Epithelial cell of proximal tubule (primary cell): ENCODE results near the gene KRT76. TPM values are rescaled to one million over a fixed set of nuclear protein-coding genes. Genes with fewer than 3 reads are reported as not detected.

ENCODE experiments used
- DNase-seq: peaks from one replicate; pipeline ENCODE4 v3.0.0-alpha.2; 2011; ENCODE audit warnings: low read depth
- H3K4me3 ChIP-seq: 2 replicates; pipeline ENCODE4 v1.5.1; 2011; ENCODE audit warnings: low read depth, mild to moderate bottlenecking, low read length
- total RNA-seq: library from RNA; depleted of rRNA; stranded (reverse); fragments of >200 nt; gene quantifications from 2 replicates; pipeline ENCODE4 v1.2.3, GENCODE V29; 2015
- TF ChIP-seq, protein P1 (sequence below): conservative IDR thresholded peaks from 2 replicates; pipeline ENCODE4 v1.5.1; 2012; ENCODE audit warnings: low read depth, mild to moderate bottlenecking, low read length

KRT76 gene
- total RNA-seq, 1 donor from 2014 or later: not detected

DNA sequence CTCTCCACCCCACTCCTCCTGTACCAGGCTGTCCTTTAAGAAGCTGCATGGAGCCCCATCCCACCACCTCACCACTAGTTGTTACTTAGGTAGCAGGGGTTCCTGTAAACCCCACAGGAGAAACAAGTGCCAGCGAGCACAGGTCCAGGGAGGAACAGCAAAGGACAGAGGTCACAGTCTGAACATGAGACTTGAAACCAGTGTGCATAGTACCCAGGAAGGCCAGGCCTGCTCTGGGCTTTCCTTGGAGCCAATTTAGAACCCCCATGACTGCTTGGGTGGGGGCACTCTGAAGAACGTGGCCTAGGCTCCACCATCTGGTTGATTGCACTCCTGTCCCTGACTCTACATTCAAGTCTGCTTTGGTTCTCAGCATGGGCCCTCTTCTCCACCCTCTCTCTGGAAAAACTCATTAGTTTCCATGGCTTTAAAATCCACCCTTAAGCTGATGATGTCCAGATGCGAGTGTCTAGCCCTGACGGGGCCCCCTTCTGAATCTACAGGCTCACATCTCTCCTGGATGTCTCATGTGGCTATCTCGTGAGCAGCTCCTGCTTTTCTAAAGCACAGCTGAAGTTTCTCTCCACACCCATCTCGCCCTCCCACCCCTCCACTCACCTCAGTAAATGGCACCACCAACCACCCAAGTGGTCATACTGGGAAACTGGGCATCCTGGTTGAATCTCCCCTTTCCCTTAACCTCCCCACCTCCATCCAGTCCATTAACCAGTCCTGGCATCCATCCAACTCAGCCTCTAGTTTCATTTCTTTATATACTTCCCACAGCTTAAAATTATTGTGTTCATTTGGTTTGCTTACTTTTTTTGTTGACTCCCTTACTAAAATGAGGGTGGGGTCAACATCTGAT, 10.4 kb upstream of the KRT76 start:
- TF ChIP-seq, protein P1, sequence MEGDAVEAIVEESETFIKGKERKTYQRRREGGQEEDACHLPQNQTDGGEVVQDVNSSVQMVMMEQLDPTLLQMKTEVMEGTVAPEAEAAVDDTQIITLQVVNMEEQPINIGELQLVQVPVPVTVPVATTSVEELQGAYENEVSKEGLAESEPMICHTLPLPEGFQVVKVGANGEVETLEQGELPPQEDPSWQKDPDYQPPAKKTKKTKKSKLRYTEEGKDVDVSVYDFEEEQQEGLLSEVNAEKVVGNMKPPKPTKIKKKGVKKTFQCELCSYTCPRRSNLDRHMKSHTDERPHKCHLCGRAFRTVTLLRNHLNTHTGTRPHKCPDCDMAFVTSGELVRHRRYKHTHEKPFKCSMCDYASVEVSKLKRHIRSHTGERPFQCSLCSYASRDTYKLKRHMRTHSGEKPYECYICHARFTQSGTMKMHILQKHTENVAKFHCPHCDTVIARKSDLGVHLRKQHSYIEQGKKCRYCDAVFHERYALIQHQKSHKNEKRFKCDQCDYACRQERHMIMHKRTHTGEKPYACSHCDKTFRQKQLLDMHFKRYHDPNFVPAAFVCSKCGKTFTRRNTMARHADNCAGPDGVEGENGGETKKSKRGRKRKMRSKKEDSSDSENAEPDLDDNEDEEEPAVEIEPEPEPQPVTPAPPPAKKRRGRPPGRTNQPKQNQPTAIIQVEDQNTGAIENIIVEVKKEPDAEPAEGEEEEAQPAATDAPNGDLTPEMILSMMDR: no peak
- no peak overlapping the region for H3K4me3 ChIP-seq
- DNase-seq: no peak

DNA sequence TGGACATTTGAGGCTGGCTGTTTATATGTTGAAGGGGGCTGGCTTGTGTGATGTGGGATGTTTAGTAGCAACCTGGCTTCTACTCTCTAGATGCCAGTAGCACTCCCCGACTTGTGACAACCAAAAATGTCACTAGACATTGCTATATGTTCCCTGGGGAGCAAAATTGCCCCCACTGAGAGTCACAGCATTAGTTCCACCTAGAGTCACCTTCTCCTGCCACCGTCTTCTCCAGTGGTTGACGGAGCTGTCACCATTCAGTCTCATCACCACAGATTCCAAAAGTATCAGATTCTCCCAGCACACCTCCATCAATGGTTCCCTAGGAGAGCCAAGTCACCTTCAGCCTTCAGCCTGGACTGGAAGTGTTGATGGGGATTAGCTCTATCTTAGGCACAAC, 7.8 kb upstream of the KRT76 start:
- TF ChIP-seq, protein P1: no peak
- no peak for DNase-seq

DNA sequence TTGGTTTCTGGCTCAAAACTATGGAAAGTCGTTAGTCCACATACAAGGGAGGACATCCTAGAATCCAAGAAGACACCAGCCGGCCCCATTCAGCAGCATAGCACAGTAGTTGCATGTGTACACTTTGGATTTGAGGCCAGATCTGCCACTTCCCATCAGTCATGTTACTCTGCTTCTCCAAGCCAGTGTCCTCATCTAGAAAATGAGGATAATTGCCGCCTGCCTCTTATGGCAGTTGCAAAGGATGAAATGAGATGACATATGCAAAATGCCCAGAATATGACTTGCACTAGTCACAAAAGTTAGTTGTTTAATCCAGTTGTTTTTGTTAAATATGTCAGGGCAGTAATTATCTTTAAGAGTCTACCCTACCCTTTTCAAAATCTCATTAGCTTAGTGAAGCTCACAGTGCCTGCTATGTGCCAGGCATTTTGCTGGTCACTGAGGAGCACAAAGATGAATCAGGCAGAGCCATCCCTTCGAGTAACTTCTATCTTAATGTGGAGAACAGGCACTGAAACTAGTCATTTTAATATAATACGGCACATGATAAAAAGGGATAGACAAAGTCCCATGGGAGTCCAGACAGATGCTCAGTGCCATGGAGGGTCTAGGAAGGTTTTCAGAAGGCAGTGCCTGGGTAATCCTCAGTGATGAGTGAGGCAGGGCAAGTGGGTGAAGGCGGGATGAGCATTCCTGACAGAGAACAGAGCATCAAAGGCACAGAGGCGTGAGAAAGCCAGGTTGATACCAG, 6.6 kb upstream of the KRT76 start:
- TF ChIP-seq, protein P1: no peak
- H3K4me3 ChIP-seq: no peak overlapping the region
- no peak for DNase-seq

More for the DNA sequence above, 7.8 kb upstream of the KRT76 start:
- no peak overlapping the region for H3K4me3 ChIP-seq

DNA sequence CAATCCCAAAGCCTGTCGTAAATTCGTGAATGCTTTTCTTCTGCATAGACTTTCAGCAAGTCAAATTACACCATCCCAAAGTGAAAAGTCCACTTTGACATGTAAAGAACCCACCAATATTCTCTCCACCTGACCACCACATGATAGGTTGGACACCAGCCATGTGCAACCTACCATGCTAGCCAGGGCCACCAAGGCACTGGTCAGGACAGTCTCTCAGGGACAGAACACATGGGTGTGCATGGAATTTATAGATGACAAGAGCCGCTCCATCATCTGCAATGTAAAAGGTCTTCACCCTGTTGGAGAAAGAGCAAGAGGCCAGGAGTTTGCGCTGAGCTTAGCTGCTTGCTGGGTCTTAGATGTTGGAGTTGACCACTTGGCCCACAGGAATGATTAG, 5.4 kb upstream of the KRT76 start:
- H3K4me3 ChIP-seq: no peak overlapping the region
- TF ChIP-seq, protein P1: no peak
- DNase-seq: no peak

DNA sequence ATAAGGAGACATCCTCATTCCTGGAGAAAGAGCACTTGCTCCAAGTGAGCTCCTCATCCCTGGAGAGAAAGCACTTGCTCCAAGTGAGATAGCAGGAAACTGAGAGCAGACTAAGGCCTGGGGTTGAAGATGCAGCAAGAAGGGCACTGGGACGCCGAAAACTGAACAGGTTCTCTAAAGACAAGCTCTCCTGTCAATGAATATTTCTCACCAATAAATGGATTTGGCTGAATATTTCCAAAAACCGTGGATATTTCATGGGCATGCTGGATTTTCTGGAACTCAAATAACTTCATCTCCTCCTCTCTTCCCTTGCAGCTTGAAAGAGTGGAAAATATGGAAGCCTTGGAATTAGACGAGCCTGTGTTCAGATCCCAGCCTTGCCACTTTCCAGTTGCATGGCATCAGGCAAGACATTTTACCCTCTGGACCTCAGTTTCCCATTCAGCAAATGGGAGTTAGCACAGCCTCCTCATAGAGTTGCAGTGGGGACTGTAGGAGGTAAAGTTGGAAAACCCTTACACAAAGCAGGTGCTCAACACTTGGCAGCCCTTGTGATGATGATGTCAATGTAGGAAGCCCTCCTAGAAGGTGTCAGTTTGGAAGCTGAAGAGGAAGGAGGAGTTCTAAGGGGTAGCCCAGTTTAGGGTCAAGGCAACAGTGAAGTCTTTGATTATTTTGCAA, 4.4 kb upstream of the KRT76 start:
- no peak overlapping the region for H3K4me3 ChIP-seq
- DNase-seq: no peak
- TF ChIP-seq, protein P1: no peak

DNA sequence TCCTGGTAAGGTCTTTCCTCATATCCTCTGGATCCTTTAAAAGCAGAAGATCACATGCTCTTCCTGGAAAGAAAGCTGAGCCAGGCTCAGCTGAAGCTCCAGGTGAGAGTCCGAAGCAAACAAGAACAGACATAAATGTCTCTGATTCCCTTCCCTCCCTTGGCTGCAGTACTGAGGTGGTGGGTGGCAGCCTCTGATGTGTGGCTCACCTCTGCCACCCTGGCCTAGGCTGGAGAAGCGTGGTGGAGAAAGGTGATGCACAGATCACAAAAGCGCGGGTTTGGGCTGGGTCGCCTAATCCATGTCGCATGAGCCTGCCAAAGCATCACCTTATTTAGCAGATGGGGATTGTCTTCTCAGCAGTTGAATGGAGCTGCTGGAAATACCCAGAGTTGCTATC, 2.8 kb upstream of the KRT76 start:
- no peak overlapping the region for H3K4me3 ChIP-seq
- no peak for DNase-seq
- TF ChIP-seq, protein P1: no peak
